Mesothelial cell of epicardium (in vitro differentiated cells): ENCODE measurements around the gene SULF2. TPM values are rescaled to one million over a fixed set of nuclear protein-coding genes. Genes with fewer than 3 reads are reported as not detected.

ENCODE experiments used
- DNase-seq, 2 experiments: peaks; one replicate each; pipeline ENCODE4 v3.0.0; 2021; ENCODE audit warnings: low spot score in 2 of 2; ENCODE audit not compliant: unreplicated experiment in 2 of 2
- H3K27ac Mint-ChIP-seq: 2 replicates; pipeline ENCODE4 v1.8.0; 2021; ENCODE audit warnings: mixed read lengths
- H3K27me3 Mint-ChIP-seq: 2 replicates; pipeline ENCODE4 v1.8.0; 2021; ENCODE audit warnings: low read depth, mixed read lengths
- H3K36me3 Mint-ChIP-seq: 2 replicates; pipeline ENCODE4 v1.8.0; 2021; ENCODE audit warnings: mixed read lengths
- H3K4me1 Mint-ChIP-seq: 2 replicates; pipeline ENCODE4 v1.8.0; 2021; ENCODE audit warnings: mixed read lengths
- H3K4me3 Mint-ChIP-seq: 2 replicates; pipeline ENCODE4 v1.8.0; 2021; ENCODE audit warnings: mild to moderate bottlenecking, moderate library complexity, mixed read lengths
- H3K9me3 Mint-ChIP-seq: 2 replicates; pipeline ENCODE4 v1.8.0; 2021; ENCODE audit warnings: mixed read lengths
- CTCF ChIP-seq: fragments of 200-600 bp; sonication (generic); IDR thresholded peaks from one replicate; pipeline ENCODE4 v1.5.0; 2021; ENCODE audit warnings: antibody characterized with exemption; ENCODE audit not compliant: unreplicated experiment
- total RNA-seq: library from RNA; stranded (reverse); gene quantifications from 3 replicates; pipeline ENCODE4 v1.2.1, GENCODE V29; 2021

SULF2 gene
- total RNA-seq, 1 donor from 2014 or later: 77.0 TPM

- Mint-ChIP-seq H3K4me1 (peaks cover 10% of the 10 kb centered on the region), H3K4me3 (no peak overlapping the region), H3K36me3 (peaks cover 3% of the 10 kb centered on the region), H3K9me3 (no peaks in the 10 kb centered on the region), H3K27ac (no peak overlapping the region), H3K27me3 (no peaks in the 10 kb centered on the region)
- no peak for TF ChIP-seq CTCF
- no peak for DNase-seq
Measured at GRCh38 chr20:47612670-47613069, 172.6 kb downstream of the SULF2 start.

- no peak overlapping the region for H3K27ac Mint-ChIP-seq
- peaks cover 3% of the 10 kb centered on the region for H3K36me3 Mint-ChIP-seq
- no peak for DNase-seq
- no peak for TF ChIP-seq CTCF
- no peak overlapping the region for H3K4me3 Mint-ChIP-seq
- no peaks in the 10 kb centered on the region for H3K27me3 Mint-ChIP-seq
- no peaks in the 10 kb centered on the region for H3K9me3 Mint-ChIP-seq
- H3K4me1 Mint-ChIP-seq: peaks cover 8% of the 10 kb centered on the region
Measured at GRCh38 chr20:47611785-47612184, 173.5 kb downstream of the SULF2 start.

GRCh38 chr20:47610945-47611250 lies 174.4 kb downstream of the SULF2 start:
- no peak overlapping the region for H3K27ac Mint-ChIP-seq
- H3K27me3 Mint-ChIP-seq: no peaks in the 10 kb centered on the region
- TF ChIP-seq CTCF: no peak
- no peak for DNase-seq
- no peaks in the 10 kb centered on the region for H3K9me3 Mint-ChIP-seq
- H3K4me1 Mint-ChIP-seq: peaks cover 8% of the 10 kb centered on the region
- no peak overlapping the region for H3K4me3 Mint-ChIP-seq
- peaks cover 3% of the 10 kb centered on the region for H3K36me3 Mint-ChIP-seq

GRCh38 chr20:47610247-47610944 lies 174.9 kb downstream of the SULF2 start:
- Mint-ChIP-seq H3K27ac (peak overlapping the region; percentile 67), H3K4me1 (peaks cover 11% of the 10 kb centered on the region), H3K9me3 (no peaks in the 10 kb centered on the region), H3K36me3 (peaks cover 3% of the 10 kb centered on the region), H3K27me3 (no peaks in the 10 kb centered on the region), H3K4me3 (no peak overlapping the region)
- no peak for TF ChIP-seq CTCF
- DNase-seq: no peak

GRCh38 chr20:47609001-47609400 lies 176.3 kb downstream of the SULF2 start:
- Mint-ChIP-seq H3K9me3 (no peaks in the 10 kb centered on the region), H3K27ac (no peak overlapping the region), H3K27me3 (no peaks in the 10 kb centered on the region), H3K4me3 (no peak overlapping the region), H3K4me1 (peaks cover 12% of the 10 kb centered on the region), H3K36me3 (peaks cover 5% of the 10 kb centered on the region)
- DNase-seq: no peak
- TF ChIP-seq CTCF: no peak
